Sigmoid colon (tissue), 4 donors: ENCODE data around the gene STYXL2.

Experiments used
- POLR2AphosphoS5 ChIP-seq, 4 donors: sonication (generic); formaldehyde crosslinking; IDR thresholded peaks; one replicate each; pipeline ENCODE4 v1.6.1; 2017; ENCODE audit warnings: antibody characterized with exemption in 4 of 4
- TF ChIP-seq, protein P1 (sequence below), 4 experiments: fragments of 450-650 bp in 3 of 4; fragments of 200-600 bp in 1 of 4; IDR thresholded peaks; one replicate each; pipeline ENCODE4 v1.5.1; 2016 to 2019; ENCODE audit warnings: antibody characterized with exemption in 4 of 4, mild to moderate bottlenecking in 3 of 4, moderate library complexity in 2 of 4

DNA sequence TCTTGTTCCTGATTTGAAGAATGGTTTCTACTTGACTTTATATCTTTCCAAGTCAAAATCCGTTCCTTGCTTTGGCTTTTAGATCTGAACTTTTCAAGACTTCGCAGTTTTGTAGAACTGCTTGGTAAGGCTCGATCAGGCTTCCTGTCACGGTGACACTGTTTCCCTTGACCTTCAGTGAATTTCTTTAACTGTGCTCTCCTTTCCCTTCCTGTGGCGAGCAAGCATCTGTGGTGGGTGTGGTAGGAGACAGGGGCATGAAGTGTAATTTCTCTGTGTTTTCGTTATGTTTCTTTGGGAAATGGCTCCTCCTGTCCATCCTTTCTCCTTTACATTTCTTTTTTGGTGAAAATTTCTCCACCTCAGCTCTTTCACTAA lies 10.4 kb downstream of the STYXL2 start:
- TF ChIP-seq, protein P1, sequence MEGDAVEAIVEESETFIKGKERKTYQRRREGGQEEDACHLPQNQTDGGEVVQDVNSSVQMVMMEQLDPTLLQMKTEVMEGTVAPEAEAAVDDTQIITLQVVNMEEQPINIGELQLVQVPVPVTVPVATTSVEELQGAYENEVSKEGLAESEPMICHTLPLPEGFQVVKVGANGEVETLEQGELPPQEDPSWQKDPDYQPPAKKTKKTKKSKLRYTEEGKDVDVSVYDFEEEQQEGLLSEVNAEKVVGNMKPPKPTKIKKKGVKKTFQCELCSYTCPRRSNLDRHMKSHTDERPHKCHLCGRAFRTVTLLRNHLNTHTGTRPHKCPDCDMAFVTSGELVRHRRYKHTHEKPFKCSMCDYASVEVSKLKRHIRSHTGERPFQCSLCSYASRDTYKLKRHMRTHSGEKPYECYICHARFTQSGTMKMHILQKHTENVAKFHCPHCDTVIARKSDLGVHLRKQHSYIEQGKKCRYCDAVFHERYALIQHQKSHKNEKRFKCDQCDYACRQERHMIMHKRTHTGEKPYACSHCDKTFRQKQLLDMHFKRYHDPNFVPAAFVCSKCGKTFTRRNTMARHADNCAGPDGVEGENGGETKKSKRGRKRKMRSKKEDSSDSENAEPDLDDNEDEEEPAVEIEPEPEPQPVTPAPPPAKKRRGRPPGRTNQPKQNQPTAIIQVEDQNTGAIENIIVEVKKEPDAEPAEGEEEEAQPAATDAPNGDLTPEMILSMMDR (IDR thresholded peaks at IDR 0.05), result no peak
- TF ChIP-seq POLR2AphosphoS5 (IDR thresholded peaks at IDR 0.05), result no peak
